ENCODE measurements around the gene CIC.

The CIC gene

DNA sequence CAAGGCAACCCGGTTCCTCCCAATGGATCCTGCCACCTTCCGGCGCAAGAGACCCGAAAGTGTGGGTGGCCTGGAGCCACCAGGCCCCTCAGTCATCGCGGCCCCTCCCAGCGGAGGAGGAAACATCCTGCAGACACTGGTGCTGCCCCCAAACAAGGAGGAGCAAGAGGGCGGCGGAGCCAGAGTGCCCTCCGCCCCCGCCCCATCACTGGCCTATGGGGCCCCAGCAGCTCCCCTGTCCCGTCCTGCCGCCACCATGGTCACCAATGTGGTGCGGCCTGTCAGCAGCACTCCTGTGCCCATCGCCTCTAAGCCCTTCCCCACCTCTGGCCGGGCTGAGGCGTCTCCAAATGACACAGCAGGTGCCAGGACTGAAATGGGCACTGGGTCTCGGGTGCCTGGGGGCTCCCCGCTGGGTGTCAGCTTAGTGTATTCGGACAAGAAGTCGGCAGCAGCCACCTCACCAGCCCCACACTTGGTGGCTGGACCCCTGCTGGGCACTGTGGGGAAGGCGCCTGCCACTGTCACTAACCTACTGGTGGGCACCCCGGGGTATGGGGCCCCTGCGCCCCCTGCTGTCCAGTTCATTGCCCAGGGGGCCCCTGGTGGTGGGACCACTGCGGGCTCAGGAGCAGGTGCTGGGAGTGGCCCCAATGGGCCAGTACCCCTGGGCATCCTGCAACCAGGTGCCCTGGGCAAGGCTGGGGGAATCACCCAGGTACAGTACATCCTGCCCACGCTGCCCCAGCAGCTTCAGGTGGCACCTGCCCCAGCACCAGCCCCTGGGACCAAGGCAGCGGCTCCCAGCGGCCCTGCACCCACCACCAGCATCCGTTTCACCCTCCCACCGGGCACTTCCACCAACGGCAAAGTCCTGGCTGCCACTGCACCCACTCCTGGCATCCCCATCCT is 21.7 kb downstream of the CIC start:
- TF ChIP-seq EZH2 (IDR thresholded peaks at IDR 0.05): no peak
- TF ChIP-seq POLR2AphosphoS5 (IDR thresholded peaks at IDR 0.05; ENCODE audit: borderline replicate concordance, low read depth, low read length): no peak; the same call in 1 of the 2 replicates
- TF ChIP-seq FOXP2 (optimal IDR thresholded peaks at IDR 0.05; ENCODE audit: control extremely low read depth, extremely low read length, insufficient read depth): no peak
- no peak overlapping the region for H3K4me3 ChIP-seq
- DNase-seq (ENCODE audit: low read depth, low spot score): no peak
- H3K36me3 ChIP-seq (ENCODE audit: insufficient read depth, low read length): peaks cover 84% of the 10 kb centered on the region
- no peak overlapping the region for H3K27ac ChIP-seq
- no peaks in the 10 kb centered on the region for H3K9me3 ChIP-seq (ENCODE audit: low read depth, low read length)
- H3K9ac ChIP-seq (ENCODE audit: insufficient read length): no peak overlapping the region

DNA sequence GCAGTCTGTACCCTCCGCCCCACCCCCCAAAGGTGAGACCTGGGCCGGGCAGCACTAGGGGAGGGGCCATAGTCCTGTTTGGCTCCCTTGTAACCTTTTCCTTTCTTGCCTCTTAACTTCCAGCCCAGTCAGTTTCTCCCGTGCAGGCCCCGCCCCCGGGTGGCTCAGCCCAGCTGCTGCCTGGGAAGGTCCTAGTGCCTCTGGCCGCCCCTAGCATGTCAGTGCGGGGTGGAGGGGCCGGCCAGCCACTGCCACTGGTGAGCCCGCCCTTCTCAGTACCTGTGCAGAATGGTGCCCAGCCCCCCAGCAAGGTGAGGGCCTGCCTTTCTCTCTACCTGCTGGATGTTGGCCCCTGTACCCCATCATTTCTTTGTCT is 22.4 kb downstream of the CIC start:
- DNase-seq (ENCODE audit: low read depth, low spot score): no peak
- TF ChIP-seq EZH2 (IDR thresholded peaks at IDR 0.05) (no peak), FOXP2 (optimal IDR thresholded peaks at IDR 0.05; ENCODE audit: control extremely low read depth, extremely low read length, insufficient read depth) (no peak), POLR2AphosphoS5 (IDR thresholded peaks at IDR 0.05; ENCODE audit: borderline replicate concordance, low read depth, low read length) (0 out of 2 replicates have a peak, but pooled peaks have one; percentile 12)
- H3K27ac ChIP-seq: no peak overlapping the region
- no peak overlapping the region for H3K4me3 ChIP-seq
- H3K9ac ChIP-seq (ENCODE audit: insufficient read length): no peak overlapping the region
- peaks cover 90% of the 10 kb centered on the region for H3K36me3 ChIP-seq (ENCODE audit: insufficient read depth, low read length)
- H3K9me3 ChIP-seq (ENCODE audit: low read depth, low read length): no peaks in the 10 kb centered on the region

DNA sequence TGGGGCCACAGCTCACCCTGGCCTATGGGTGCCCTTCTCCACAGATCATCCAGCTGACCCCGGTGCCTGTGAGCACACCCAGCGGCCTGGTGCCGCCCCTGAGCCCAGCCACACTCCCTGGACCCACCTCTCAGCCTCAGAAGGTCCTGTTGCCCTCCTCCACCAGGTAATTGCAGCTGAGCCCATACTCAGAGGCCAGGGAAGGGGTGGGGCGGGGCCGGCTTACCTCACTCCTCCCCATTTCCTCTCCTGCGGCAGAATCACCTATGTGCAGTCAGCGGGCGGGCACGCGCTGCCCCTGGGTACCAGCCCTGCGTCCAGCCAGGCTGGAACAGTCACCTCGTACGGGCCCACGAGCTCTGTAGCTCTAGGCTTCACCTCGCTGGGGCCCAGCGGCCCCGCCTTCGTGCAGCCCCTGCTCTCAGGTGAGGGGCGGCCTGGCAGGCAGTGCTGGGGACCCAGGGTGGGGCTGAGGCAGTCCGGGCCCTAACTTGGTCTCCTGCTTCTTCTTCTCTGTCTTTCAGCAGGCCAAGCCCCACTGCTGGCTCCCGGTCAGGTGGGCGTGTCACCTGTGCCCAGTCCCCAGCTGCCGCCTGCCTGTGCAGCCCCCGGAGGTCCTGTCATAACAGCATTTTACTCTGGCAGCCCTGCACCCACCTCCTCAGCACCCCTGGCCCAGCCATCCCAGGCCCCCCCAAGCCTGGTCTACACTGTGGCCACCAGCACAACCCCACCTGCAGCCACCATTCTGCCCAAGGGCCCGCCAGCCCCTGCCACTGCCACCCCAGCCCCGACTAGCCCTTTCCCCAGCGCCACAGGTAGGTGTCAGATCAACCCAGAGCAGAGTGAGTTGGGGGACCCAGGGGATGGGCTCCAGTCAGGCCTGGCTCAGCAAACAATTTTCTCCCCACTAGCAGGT is 23.2 kb downstream of the CIC start:
- H3K4me3 ChIP-seq: no peak overlapping the region
- no peak overlapping the region for H3K9ac ChIP-seq (ENCODE audit: insufficient read length)
- TF ChIP-seq EZH2 (IDR thresholded peaks at IDR 0.05) (no peak), POLR2AphosphoS5 (IDR thresholded peaks at IDR 0.05; ENCODE audit: borderline replicate concordance, low read depth, low read length) (no peak; the same call in 1 of the 2 replicates), FOXP2 (optimal IDR thresholded peaks at IDR 0.05; ENCODE audit: control extremely low read depth, extremely low read length, insufficient read depth) (no peak)
- no peak overlapping the region for H3K27ac ChIP-seq
- peaks cover 91% of the 10 kb centered on the region for H3K36me3 ChIP-seq (ENCODE audit: insufficient read depth, low read length)
- no peaks in the 10 kb centered on the region for H3K9me3 ChIP-seq (ENCODE audit: low read depth, low read length)
- DNase-seq (ENCODE audit: low read depth, low spot score): no peak

DNA sequence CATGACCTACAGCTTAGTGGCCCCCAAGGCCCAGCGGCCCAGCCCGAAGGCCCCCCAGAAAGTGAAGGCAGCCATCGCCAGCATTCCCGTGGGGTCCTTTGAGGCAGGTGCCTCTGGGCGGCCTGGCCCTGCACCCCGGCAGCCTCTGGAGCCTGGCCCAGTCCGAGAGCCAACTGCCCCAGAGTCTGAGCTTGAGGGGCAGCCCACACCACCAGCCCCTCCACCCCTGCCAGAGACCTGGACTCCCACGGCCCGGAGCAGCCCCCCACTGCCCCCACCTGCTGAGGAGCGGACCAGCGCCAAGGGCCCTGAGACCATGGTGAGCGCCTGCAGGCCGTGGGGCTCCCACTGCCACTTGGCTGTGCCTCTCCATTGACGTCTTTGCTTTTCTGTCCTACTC is 23.9 kb downstream of the CIC start:
- H3K27ac ChIP-seq: no peak overlapping the region; the same call in 1 of the 2 replicates
- DNase-seq (ENCODE audit: low read depth, low spot score): no peak
- no peaks in the 10 kb centered on the region for H3K9me3 ChIP-seq (ENCODE audit: low read depth, low read length)
- H3K36me3 ChIP-seq (ENCODE audit: insufficient read depth, low read length): peaks cover 84% of the 10 kb centered on the region
- TF ChIP-seq POLR2AphosphoS5 (IDR thresholded peaks at IDR 0.05; ENCODE audit: borderline replicate concordance, low read depth, low read length): no peak
- TF ChIP-seq EZH2 (IDR thresholded peaks at IDR 0.05): no peak
- no peak for TF ChIP-seq FOXP2 (optimal IDR thresholded peaks at IDR 0.05; ENCODE audit: control extremely low read depth, extremely low read length, insufficient read depth)
- no peak overlapping the region for H3K4me3 ChIP-seq
- H3K9ac ChIP-seq (ENCODE audit: insufficient read length): no peak overlapping the region

DNA sequence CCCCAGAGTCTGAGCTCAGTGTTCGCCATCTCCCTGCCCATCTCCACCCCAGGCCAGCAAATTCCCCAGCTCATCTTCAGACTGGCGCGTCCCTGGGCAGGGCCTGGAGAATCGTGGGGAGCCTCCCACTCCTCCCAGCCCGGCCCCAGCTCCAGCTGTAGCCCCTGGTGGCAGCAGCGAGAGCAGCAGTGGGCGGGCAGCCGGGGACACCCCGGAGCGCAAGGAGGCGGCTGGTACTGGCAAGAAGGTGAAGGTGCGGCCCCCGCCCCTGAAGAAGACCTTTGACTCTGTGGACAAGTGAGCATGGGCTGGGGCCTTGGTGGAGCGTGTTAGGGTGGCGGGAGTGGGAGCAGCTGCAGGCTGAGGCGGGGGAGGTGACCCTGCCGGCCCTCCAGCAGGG is 24.5 kb downstream of the CIC start:
- Histone ChIP-seq H3K9me3 (ENCODE audit: low read depth, low read length) (no peaks in the 10 kb centered on the region), H3K4me3 (no peak overlapping the region), H3K36me3 (ENCODE audit: insufficient read depth, low read length) (peaks cover 78% of the 10 kb centered on the region), H3K27ac (no peak overlapping the region; the same call in 1 of the 2 replicates), H3K9ac (ENCODE audit: insufficient read length) (no peak overlapping the region)
- TF ChIP-seq FOXP2 (optimal IDR thresholded peaks at IDR 0.05; ENCODE audit: control extremely low read depth, extremely low read length, insufficient read depth): no peak
- TF ChIP-seq POLR2AphosphoS5 (IDR thresholded peaks at IDR 0.05; ENCODE audit: borderline replicate concordance, low read depth, low read length): no peak
- TF ChIP-seq EZH2 (IDR thresholded peaks at IDR 0.05): no peak
- DNase-seq (ENCODE audit: low read depth, low spot score): no peak

DNA sequence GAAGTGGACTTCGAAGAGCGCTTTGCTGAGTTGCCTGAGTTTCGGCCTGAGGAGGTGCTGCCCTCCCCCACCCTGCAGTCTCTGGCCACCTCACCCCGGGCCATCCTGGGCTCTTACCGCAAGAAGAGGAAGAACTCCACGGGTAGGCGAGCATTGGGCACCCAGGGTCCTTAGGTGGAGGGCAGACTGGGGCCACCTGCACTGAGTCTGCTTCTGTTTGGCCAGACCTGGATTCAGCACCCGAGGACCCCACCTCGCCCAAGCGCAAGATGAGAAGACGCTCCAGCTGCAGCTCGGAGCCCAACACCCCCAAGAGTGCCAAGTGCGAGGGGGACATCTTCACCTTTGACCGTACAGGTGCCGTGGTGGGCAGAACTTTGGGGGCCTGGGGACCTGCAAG is 24.9 kb downstream of the CIC start:
- Histone ChIP-seq H3K9me3 (ENCODE audit: low read depth, low read length) (no peaks in the 10 kb centered on the region), H3K4me3 (no peak overlapping the region), H3K27ac (no peak overlapping the region), H3K9ac (ENCODE audit: insufficient read length) (no peak overlapping the region), H3K36me3 (ENCODE audit: insufficient read depth, low read length) (peaks cover 74% of the 10 kb centered on the region)
- TF ChIP-seq EZH2 (IDR thresholded peaks at IDR 0.05) (no peak), POLR2AphosphoS5 (IDR thresholded peaks at IDR 0.05; ENCODE audit: borderline replicate concordance, low read depth, low read length) (no peak), FOXP2 (optimal IDR thresholded peaks at IDR 0.05; ENCODE audit: control extremely low read depth, extremely low read length, insufficient read depth) (no peak)
- no peak for DNase-seq (ENCODE audit: low read depth, low spot score)

DNA sequence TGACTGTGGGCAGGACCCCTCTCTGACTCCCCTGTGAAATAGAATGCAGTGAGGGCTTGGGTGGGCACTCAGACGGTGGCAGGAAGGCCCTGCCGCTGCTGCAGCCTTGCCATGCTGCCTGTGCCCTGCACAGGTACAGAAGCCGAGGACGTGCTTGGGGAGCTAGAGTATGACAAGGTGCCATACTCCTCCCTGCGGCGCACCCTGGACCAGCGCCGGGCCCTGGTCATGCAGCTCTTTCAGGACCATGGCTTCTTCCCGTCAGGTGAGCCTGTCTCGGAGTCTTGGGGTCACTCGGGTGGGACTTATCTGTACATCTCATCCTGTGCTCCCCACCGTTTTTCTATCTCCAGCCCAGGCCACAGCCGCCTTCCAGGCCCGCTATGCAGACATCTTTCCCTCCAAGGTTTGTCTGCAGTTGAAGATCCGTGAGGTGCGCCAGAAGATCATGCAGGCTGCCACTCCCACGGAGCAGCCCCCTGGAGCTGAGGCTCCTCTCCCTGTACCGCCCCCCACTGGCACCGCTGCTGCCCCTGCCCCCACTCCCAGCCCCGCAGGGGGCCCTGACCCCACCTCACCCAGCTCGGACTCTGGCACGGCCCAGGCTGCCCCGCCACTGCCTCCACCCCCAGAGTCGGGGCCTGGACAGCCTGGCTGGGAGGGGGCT is 25.6 kb downstream of the CIC start:
- Histone ChIP-seq H3K36me3 (ENCODE audit: insufficient read depth, low read length) (peaks cover 68% of the 10 kb centered on the region), H3K4me3 (no peak overlapping the region), H3K9ac (ENCODE audit: insufficient read length) (no peak overlapping the region), H3K27ac (peak overlapping the region; percentile 25; the same call in 1 of the 2 replicates), H3K9me3 (ENCODE audit: low read depth, low read length) (no peaks in the 10 kb centered on the region)
- no peak for DNase-seq (ENCODE audit: low read depth, low spot score)
- TF ChIP-seq EZH2 (IDR thresholded peaks at IDR 0.05) (no peak), POLR2AphosphoS5 (IDR thresholded peaks at IDR 0.05; ENCODE audit: borderline replicate concordance, low read depth, low read length) (no peak), FOXP2 (optimal IDR thresholded peaks at IDR 0.05; ENCODE audit: control extremely low read depth, extremely low read length, insufficient read depth) (no peak)
